RKO (cell line): ENCODE results near the gene EML1.

ENCODE experiments used
- DNase-seq: peaks from one replicate; pipeline ENCODE4 v3.0.0-alpha.2; 2016; ENCODE audit warnings: low spot score

The EML1 gene

GRCh38 chr14:99805757-99806439 is 12.7 kb downstream of the EML1 start:
- no peak for DNase-seq

DNA sequence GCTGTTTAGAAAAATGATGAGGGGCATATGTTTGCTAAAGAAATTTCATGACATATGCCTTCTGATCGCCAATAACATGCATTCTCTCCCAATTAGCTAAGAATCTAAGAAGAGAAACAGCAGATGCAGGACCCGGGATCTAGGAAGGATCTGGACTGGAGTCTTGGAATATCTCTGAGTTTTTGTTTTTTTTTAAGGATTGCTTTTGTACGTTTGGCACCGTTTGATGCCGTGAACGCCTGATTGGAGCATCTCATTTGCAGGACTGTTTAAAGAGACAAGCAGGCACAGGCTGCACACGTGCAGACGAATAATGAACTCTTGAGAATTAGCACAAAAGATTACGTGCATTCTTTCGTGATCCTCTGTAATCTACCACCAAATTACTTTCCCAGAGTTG is 13.6 kb downstream of the EML1 start:
- DNase-seq = no peak

DNA sequence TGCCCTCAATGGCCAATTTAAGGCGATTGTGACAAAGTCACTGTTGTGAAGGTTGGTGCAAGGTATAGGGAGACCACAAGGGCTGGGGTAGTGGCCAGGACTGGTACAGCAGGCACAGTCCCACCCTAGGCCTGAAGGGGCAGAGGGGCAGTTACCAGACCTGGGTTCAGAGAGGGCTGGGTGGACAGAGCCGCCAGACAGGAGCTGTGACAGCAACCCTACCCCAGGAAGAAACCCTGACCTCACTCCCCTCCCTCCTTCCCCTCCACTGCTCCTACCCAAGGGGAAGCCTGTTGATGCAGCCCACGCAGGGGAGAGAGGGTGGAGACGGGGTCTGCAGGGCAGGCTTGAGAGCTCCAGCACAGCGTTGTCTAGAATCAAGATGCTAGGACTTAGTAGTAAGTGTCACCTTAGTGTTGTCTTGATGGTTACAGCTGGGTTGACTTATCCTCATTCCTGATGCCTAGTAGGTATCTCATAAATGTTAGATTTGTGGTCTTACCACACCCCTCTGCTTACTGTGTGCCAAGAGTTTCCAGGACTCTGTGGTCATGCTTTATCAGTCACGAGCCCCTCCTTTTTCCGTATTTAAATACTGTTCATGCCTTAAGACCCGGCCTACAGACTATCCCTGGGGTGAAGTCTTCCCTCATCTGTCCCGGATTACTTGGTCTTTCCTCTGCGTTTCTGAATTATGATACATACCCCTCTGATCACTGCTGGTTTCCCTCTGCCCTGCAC is 14.4 kb downstream of the EML1 start:
- DNase-seq = no peak

DNA sequence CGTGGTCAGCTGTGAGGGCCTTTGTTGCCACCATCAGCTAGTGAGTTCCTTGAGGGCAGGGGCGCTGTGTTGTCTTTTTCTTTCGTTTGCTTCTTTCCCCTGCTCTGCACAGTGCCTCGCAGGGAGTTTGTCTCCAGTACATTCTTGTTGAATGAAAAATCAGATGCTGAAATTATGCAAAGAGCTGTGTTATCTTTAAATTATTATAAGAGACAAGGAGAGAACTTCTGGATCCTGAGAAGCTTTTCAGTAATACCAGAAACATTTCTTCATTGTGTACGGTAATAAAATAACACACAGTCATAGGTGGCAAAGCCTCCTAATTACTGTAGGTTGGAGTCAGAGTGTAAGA is 14.9 kb downstream of the EML1 start:
- no peak for DNase-seq

DNA sequence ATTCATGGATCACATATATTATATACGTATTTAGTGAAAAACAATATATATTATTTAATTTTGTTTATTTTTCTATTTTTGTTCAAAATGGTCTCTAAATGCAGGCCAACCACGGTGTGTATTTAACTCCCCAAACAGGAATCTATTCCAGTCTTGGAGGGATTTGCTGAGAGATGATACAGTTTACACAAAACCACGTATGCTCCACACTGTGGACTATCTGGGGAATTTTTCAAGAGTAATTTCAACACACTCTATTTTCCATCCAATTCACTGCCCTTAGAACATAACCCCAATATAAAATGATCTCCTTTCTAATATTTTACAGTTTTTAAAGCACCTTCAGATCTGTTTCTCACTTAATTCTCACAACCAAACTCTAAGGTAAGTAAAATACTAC is 15.3 kb downstream of the EML1 start:
- DNase-seq = no peak

- DNase-seq = no peak
These were observed 16.1 kb downstream of the EML1 start for GRCh38 chr14:99809360-99809759.

GRCh38 chr14:99809859-99810558 is 16.8 kb downstream of the EML1 start:
- DNase-seq = no peak

DNA sequence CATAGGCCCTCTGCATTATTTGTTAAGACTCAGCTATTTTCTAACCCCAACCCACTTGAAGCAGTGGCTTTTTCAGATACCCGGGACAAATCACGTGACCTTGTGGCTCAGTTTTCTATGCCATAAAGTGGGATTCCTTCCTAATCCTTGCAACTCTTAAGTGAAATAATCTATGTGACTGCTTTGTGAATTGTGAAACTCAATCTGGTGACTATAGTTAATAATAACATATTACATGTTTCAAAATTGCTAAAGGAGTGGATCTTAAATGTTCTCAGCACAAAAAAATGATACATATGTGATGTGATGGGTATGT is 17.3 kb downstream of the EML1 start:
- DNase-seq = no peak

GRCh38 chr14:99812096-99812750 is 19.0 kb downstream of the EML1 start:
- DNase-seq = no peak

DNA sequence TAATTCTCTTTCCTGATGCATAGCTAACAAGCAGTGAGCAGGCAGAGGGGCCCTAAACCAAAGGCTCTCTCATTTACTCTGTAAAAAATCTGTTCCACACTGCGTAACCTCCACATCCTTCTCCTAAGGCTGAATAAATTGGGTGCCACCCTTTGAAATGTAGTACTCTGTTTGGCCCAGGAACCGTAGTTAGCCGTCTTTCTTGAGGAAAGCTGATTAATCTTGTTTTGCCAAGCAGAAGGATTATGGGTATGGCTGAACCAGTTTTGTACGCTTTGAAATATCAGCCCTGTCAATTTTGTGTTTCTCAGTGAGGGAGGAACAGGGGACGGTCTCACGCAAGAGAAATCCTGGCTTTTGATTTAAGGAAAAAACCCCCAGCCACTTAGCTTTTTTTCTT is 19.7 kb downstream of the EML1 start:
- DNase-seq = no peak

DNA sequence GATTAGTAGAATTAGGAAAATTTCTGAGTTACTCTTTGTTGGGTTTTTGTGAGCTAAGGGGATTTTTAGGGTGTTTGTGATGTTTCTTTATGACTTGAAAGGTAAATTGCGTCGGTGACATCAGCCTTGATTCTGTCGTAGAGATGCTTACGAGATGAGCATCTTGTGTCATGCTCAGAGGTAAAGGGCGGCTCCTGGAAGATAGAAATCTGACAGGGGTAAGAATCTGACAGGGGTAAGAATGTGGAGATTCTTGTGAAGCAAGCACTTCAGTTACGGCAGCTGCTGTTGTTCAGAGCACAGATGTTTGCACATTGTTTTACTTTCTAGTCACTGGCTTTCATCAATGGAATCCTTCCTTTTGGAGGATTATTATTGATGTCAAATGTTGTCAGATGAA is 22.5 kb downstream of the EML1 start:
- no peak for DNase-seq

GRCh38 chr14:99816217-99816616 is 23.0 kb downstream of the EML1 start:
- no peak for DNase-seq

DNA sequence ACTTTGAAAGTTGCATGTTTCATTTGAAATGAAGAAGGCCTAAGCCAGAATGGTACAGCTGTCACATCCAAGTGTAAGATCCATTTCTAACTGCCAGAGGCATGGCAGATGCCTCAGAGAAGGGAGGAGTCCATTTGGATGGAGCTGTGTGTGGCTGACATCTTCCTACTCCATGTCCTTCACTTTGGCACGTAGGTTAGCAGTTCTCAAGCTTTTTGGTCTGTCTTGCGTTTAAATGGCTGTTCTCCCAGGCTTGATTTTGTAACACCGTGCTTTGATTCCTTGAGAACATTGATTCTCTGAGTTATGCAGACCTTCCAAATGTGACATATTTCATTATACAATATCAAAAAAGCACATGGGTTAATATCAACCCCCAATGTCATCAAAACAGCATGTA is 23.4 kb downstream of the EML1 start:
- DNase-seq = no peak

GRCh38 chr14:99817331-99817730 is 24.1 kb downstream of the EML1 start:
- DNase-seq = no peak

DNA sequence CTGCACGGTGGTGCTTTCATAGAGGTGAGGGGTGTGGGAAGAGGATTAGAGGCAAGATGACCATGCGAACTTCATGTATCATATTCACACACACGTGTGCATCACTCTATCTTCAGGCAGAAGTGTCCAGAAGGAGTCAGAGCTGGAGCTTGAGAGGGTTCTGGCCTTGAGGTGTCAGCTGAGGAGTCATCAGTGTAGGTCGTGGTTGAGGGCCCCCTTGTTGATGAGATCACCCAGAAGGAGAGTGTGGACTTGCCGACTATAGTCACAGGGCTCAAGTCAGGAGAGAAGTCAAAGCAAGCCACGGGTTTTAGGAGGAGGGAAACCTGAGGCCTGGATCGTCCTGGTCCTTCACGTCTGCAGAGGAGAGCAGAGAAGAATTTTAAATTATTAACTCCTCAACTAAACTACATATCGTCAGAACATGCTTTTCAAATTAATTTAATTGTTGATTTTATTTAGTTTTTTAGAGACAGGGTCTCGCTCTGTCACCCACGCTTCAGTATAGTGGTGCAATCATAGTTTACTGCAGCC is 25.4 kb downstream of the EML1 start:
- no peak for DNase-seq

DNA sequence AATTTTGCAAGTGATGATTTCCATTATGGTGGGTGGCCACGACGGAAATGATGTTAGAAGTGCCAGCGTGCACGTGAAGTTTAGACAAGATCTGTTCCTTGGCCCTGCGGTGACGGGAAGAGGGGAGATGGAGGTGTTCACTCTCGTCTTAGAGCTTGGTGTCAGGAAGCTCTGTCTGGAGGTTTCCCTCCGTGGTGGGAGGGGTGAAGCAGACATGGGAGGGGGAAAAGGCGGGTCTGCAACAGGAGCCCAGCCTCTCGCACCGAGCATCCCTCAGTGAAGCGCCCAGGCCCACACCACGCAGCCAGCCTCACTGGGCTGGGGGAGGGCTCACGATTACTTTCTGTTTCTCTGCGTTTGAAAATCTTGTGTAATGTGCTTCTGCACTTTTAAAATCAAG is 26.3 kb downstream of the EML1 start:
- no peak for DNase-seq

- no peak for DNase-seq
These were observed 27.6 kb downstream of the EML1 start for GRCh38 chr14:99820702-99821331.

DNA sequence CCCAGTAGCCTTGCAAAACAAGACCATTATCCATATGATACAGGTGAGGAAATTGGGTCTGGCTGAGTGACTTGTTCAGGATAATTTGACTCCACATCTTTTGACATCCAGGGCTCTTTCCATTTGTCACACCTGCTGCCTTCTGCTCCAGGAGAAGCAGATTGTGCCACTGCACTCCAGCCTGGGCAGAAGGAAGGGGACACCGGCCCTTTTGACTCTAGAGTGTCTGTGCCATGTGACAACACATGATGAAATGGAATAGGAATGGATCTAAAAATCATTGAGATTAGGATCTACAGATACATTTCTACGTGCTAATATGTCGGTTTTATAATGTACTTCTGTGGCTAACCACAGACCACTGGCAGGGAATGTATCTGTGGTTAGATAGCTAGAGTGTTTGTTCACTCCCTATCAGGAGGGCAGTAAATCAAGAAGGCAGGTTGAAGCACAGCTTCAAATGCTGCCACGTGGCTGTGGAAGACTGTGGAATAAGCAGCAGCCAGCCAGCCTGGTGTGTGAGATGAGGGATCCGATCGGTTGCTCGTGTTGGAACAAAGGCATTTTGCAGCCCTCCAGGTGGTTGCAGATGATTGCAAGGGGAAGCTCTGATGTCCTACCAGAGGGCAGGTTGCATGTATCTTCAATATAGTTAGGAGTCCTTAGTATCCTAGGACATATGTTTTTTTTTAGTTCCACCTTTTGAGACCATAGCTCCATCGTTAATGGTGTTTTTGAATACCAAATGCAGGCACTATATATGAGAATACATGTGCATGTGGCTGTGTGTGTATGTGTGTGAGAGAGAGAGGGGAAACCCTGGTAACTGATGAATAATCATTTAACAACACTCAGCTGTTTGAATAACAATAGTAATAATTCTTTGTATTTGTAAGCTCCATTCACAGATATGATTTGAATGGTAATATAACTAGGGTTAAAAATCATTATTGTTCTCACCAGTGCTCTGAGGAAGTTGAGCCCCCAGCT is 28.6 kb downstream of the EML1 start:
- DNase-seq = peak; percentile 2

DNA sequence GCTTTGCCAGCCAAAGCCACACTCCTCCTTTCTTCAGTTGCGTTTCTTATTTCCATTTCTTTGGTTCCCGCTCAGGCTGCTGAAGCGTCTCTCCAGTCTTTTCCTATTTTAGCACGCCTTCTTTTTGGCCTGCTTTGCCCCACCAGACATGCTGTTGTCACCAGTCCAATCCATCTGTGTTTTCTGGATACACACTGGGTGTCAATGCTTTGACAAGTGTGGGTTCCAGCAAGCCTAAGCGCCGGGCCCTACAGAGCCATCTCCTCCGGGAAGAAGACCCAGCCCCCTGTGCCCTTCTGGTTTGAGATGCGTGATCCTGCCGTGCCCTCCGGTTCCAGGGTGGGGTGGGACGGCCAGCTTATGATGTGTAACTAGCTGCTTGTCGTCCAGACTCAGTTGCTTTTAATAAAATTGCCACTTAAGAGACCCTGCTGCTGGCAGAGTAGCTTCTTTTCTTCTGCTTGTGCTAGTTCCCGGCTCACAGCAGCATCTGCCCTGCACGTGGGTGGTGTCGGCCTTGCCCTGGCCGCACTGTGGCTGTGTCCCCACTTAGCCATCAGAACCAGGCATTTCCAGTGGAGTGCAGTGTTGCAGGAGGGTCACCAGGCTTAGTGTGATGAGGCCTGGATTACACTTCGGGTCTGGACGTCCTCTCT is 29.7 kb downstream of the EML1 start:
- DNase-seq = no peak

DNA sequence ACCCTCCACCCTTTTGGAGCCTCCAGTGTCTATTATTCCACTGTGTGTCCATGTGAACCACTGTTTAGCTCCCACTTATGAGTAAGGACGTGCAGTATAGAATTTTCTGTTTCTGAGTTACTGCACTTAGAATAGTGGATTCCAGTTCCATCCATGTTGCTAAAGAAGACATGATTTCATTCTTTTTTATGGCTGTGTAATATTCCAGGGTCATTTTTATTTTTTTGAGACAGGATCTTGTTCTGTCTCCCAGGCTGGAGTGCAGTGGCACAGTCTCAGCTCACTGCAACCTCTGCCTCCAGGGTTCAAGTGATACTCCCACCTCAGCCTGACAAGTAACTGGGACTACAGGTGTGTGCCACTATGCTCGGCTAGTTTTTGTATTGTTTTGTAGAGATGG is 31.6 kb downstream of the EML1 start:
- DNase-seq = no peak

DNA sequence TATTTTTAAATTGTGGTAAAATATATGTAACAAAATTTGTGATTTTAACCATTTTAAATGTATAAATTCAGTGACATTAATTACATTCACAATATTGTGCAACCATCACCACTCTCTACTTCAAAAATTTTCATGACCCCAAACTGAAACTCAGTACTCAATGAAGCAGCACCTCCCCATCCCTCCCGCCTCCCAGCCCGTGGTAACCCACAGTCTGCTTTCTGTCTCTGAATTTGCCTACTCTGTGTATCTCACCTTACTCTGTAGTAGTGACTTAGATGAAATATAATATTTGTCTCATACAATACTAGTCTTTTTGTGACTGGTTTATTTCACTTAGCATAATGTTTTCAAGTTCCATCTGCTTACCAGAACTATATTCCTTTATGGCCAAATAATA is 36.2 kb downstream of the EML1 start:
- no peak for DNase-seq
